H9 (cell line): ENCODE data around the gene SHTN1. TPM values are rescaled to one million over a fixed set of nuclear protein-coding genes. Genes with fewer than 3 reads are reported as not detected.

Experiments used
- DNase-seq: peaks from one replicate; pipeline ENCODE4 v3.0.0-alpha.2; 2017
- H2AFZ ChIP-seq: one replicate; pipeline ENCODE4 v1.6.1; 2013; ENCODE audit warnings: mild to moderate bottlenecking, low read length, control low read depth, moderate library complexity
- H2AK5ac ChIP-seq: 2 replicates; pipeline ENCODE4 v1.6.1; 2013; ENCODE audit warnings: low read length, control low read depth, mixed read lengths; ENCODE audit not compliant: insufficient read length
- H2BK120ac ChIP-seq: one replicate; pipeline ENCODE4 v1.6.1; 2013; ENCODE audit warnings: low read depth, mild to moderate bottlenecking, low read length, control low read depth, inconsistent platforms; ENCODE audit not compliant: poor library complexity, severe bottlenecking
- H2BK12ac ChIP-seq: 2 replicates; pipeline ENCODE4 v1.6.1; 2013; ENCODE audit warnings: low read length, control low read depth, mixed read lengths, low read depth; ENCODE audit not compliant: insufficient read length
- H2BK15ac ChIP-seq: 2 replicates; pipeline ENCODE4 v1.6.1; 2013; ENCODE audit warnings: low read depth, low read length, control low read depth
- H2BK20ac ChIP-seq: one replicate; pipeline ENCODE4 v1.6.1; 2013; ENCODE audit warnings: low read depth, mild to moderate bottlenecking, low read length, control low read depth, inconsistent platforms; ENCODE audit not compliant: poor library complexity, severe bottlenecking
- H2BK5ac ChIP-seq: 2 replicates; pipeline ENCODE4 v1.6.1; 2013; ENCODE audit warnings: low read length, control low read depth, mixed read lengths; ENCODE audit not compliant: insufficient read length
- H3K14ac ChIP-seq: 2 replicates; pipeline ENCODE4 v1.6.1; 2013; ENCODE audit warnings: low read length, control low read depth; ENCODE audit not compliant: insufficient read depth
- H3K18ac ChIP-seq: 2 replicates; pipeline ENCODE4 v1.6.1; 2013; ENCODE audit warnings: low read depth, mild to moderate bottlenecking, mixed read lengths, low read length, control low read depth; ENCODE audit not compliant: insufficient read length
- H3K23ac ChIP-seq: 2 replicates; pipeline ENCODE4 v1.6.1; 2013; ENCODE audit warnings: low read length, control low read depth, mixed read lengths, low read depth; ENCODE audit not compliant: insufficient read length
- H3K23me2 ChIP-seq: 2 replicates; pipeline ENCODE4 v1.6.1; 2013; ENCODE audit warnings: low read depth, mild to moderate bottlenecking, mixed read lengths, low read length, control low read depth; ENCODE audit not compliant: insufficient read length, poor library complexity, severe bottlenecking
- H3K27ac ChIP-seq: 2 replicates; pipeline ENCODE4 v1.5.1; 2013; ENCODE audit warnings: low read length, control low read depth, mixed read lengths, low read depth; ENCODE audit not compliant: insufficient read length
- H3K27me3 ChIP-seq: 2 replicates; pipeline ENCODE4 v1.6.1; 2013; ENCODE audit warnings: low read length, control low read depth, inconsistent platforms; ENCODE audit not compliant: insufficient read depth
- H3K4ac ChIP-seq: 2 replicates; pipeline ENCODE4 v1.6.1; 2013; ENCODE audit warnings: low read depth, mild to moderate bottlenecking, control low read depth, inconsistent platforms, low read length, moderate library complexity
- H3K4me1 ChIP-seq: 2 replicates; pipeline ENCODE4 v1.6.1; 2013; ENCODE audit warnings: low read length, control low read depth, inconsistent platforms; ENCODE audit not compliant: insufficient read depth
- H3K4me2 ChIP-seq: 2 replicates; pipeline ENCODE4 v1.6.1; 2013; ENCODE audit warnings: low read length, control low read depth, mixed read lengths; ENCODE audit not compliant: insufficient read length, insufficient read depth
- H3K56ac ChIP-seq: 2 replicates; pipeline ENCODE4 v1.6.1; 2013; ENCODE audit warnings: low read depth, mild to moderate bottlenecking, mixed read lengths, low read length, control low read depth; ENCODE audit not compliant: insufficient read length
- H3K79me1 ChIP-seq: 2 replicates; pipeline ENCODE4 v1.6.1; 2013; ENCODE audit warnings: low read depth, mild to moderate bottlenecking, moderate library complexity, low read length, control low read depth, inconsistent platforms; ENCODE audit not compliant: insufficient read depth, poor library complexity, severe bottlenecking
- H3K79me2 ChIP-seq: 2 replicates; pipeline ENCODE4 v1.6.1; 2013; ENCODE audit warnings: low read length, control low read depth, inconsistent platforms; ENCODE audit not compliant: insufficient read depth
- H3K9ac ChIP-seq: 2 replicates; pipeline ENCODE4 v1.6.1; 2013; ENCODE audit warnings: low read length, control low read depth, mixed read lengths; ENCODE audit not compliant: insufficient read length; ENCODE audit errors: extremely low read depth
- H3K9me3 ChIP-seq: one replicate; pipeline ENCODE4 v1.6.1; 2013; ENCODE audit warnings: low read depth, low read length, inconsistent platforms; ENCODE audit not compliant: control insufficient read depth
- H3T11ph ChIP-seq: one replicate; pipeline ENCODE4 v1.6.1; 2013; ENCODE audit warnings: mild to moderate bottlenecking, low read length, control low read depth, inconsistent platforms
- H4K20me1 ChIP-seq: one replicate; pipeline ENCODE4 v1.6.1; 2013; ENCODE audit not compliant: control insufficient read depth, insufficient read length, insufficient read depth
- H4K5ac ChIP-seq: 2 replicates; pipeline ENCODE4 v1.6.1; 2013; ENCODE audit warnings: low read depth, mild to moderate bottlenecking, mixed read lengths, low read length, control low read depth; ENCODE audit not compliant: insufficient read length
- H4K8ac ChIP-seq: replicated peaks from 2 replicates; pipeline ENCODE4 v1.6.1; 2013; ENCODE audit warnings: low read length, control low read depth, mixed read lengths, low read depth; ENCODE audit not compliant: insufficient read length
- H4K91ac ChIP-seq: 2 replicates; pipeline ENCODE4 v1.6.1; 2013; ENCODE audit warnings: low read depth, mild to moderate bottlenecking, moderate library complexity, mixed read lengths, low read length, control low read depth; ENCODE audit not compliant: insufficient read length
- H3K27ac Mint-ChIP-seq, 3 experiments: 2 replicates in 2 of 3; 3 replicates in 1 of 3; pipeline ENCODE4 v1.8.0; 2020 to 2021; ENCODE audit warnings: mixed read lengths in 3 of 3, mild to moderate bottlenecking in 1 of 3, moderate library complexity in 1 of 3
- H3K27me3 Mint-ChIP-seq: 2 replicates; pipeline ENCODE4 v1.8.0; 2021; ENCODE audit warnings: low read depth, mild to moderate bottlenecking, moderate library complexity, mixed read lengths
- H3K36me3 Mint-ChIP-seq, 3 experiments: 2 replicates in 2 of 3; 3 replicates in 1 of 3; pipeline ENCODE4 v1.8.0; 2020 to 2021; ENCODE audit warnings: low read depth in 3 of 3, mixed read lengths in 3 of 3; ENCODE audit not compliant: insufficient read depth in 1 of 3
- H3K4me1 Mint-ChIP-seq, 2 experiments: 2 replicates each; pipeline ENCODE4 v1.8.0; 2020; ENCODE audit warnings: mixed read lengths in 2 of 2
- H3K4me3 Mint-ChIP-seq, 2 experiments: 2 replicates in 1 of 2; 3 replicates in 1 of 2; pipeline ENCODE4 v1.8.0; 2020 to 2021; ENCODE audit warnings: mild to moderate bottlenecking in 2 of 2, mixed read lengths in 2 of 2, moderate library complexity in 1 of 2
- H3K9me3 Mint-ChIP-seq, 2 experiments: 2 replicates in 1 of 2; 3 replicates in 1 of 2; pipeline ENCODE4 v1.8.0; 2020; ENCODE audit warnings: mild to moderate bottlenecking in 2 of 2, mixed read lengths in 2 of 2, moderate library complexity in 1 of 2
- WGBS: extraction: QIAGEN DNeasy Blood & Tissue Kit; methylation state at CpG from one replicate; pipeline ENCODE4 v1.1.7; 2013; ENCODE audit warnings: missing lambda C conversion rate, low lambda C conversion rate, mixed read lengths; ENCODE audit not compliant: insufficient read length; ENCODE audit errors: extremely low coverage; 5-methylcytosine and 5-hydroxymethylcytosine counted together
- total RNA-seq: library from RNA; stranded (reverse); gene quantifications from 2 replicates; pipeline ENCODE4 v1.2.1, GENCODE V29; 2021
- TF ChIP-seq, protein P1 (sequence below): fragments of 200-600 bp; sonication (generic); conservative IDR thresholded peaks from 3 replicates; pipeline ENCODE4 v1.8.0; 2021; ENCODE audit warnings: antibody characterized with exemption, mild to moderate bottlenecking

The SHTN1 gene
- total RNA-seq, 1 experiment from 2014 or later = 22.1 TPM

DNA sequence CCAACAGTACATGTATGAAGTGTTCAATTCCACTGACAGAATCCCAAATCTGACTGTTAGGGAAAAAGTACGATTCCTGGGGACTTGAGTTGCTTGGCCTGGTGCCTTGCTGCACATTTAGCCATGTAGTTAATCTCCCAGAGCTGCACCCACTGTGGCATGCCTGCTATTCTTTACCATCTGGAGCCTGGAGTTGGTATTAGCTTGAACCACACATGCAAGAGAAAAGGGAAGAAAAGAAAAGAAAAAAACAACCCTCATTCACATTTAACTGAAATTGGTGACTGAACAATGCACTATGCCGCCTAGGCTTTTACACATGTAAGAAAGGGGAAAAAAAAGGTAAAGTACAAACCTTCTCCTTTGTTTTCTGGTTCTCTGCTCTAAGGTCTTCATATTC, 26.1 kb downstream of the SHTN1 start:
- Histone ChIP-seq H3K56ac (no peak overlapping the region), H4K20me1 (no peaks in the 10 kb centered on the region), H2BK12ac (no peak overlapping the region), H3K23me2 (no peaks in the 10 kb centered on the region), H3K9me3 (no peaks in the 10 kb centered on the region), H2AFZ (no peak overlapping the region), H3K18ac (no peak overlapping the region), H3K4me2 (peak overlapping the region; percentile 21), H3K4ac (no peak overlapping the region), H3K23ac (no peak overlapping the region), H3K14ac (no peak overlapping the region), H3K4me1 (peaks cover 2% of the 10 kb centered on the region; the same call in 1 of the 2 replicates), H3K79me1 (peaks cover 3% of the 10 kb centered on the region), H2BK20ac (no peak overlapping the region), H3K79me2 (no peaks in the 10 kb centered on the region), H4K8ac (no peak overlapping the region), H3K27ac (no peak overlapping the region), H2BK5ac (no peak overlapping the region), H3K27me3 (no peaks in the 10 kb centered on the region), H3T11ph (no peak overlapping the region), H4K91ac (no peak overlapping the region), H2BK15ac (no peak overlapping the region), H2AK5ac (no peak overlapping the region), H4K5ac (no peak overlapping the region), H3K9ac (no peak overlapping the region), H2BK120ac (no peak overlapping the region)
- Mint-ChIP-seq H3K4me3 (peak overlapping the region in 1 of 2 experiments; percentile 19; a peak in 1 of 5 replicates), H3K27ac (peak overlapping the region in 2 of 3 experiments; percentile 88 to 97; a peak in 4 of 7 replicates), H3K9me3 (no peaks in the 10 kb centered on the region), H3K4me1 (peaks cover 41 to 43% of the 10 kb centered on the region in 2 experiments), H3K36me3 (0 out of 7 replicates have a peak, but pooled peaks cover 0 to 2% (median 0%) of the 10 kb centered on the region in 3 experiments), H3K27me3 (no peaks in the 10 kb centered on the region)
- no CpG with 5 or more reads among the region's 2 CpGs for WGBS
- TF ChIP-seq, protein P1, sequence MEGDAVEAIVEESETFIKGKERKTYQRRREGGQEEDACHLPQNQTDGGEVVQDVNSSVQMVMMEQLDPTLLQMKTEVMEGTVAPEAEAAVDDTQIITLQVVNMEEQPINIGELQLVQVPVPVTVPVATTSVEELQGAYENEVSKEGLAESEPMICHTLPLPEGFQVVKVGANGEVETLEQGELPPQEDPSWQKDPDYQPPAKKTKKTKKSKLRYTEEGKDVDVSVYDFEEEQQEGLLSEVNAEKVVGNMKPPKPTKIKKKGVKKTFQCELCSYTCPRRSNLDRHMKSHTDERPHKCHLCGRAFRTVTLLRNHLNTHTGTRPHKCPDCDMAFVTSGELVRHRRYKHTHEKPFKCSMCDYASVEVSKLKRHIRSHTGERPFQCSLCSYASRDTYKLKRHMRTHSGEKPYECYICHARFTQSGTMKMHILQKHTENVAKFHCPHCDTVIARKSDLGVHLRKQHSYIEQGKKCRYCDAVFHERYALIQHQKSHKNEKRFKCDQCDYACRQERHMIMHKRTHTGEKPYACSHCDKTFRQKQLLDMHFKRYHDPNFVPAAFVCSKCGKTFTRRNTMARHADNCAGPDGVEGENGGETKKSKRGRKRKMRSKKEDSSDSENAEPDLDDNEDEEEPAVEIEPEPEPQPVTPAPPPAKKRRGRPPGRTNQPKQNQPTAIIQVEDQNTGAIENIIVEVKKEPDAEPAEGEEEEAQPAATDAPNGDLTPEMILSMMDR = no peak
- DNase-seq = no peak
